ENCODE data around the gene EYA2.
"Not testable (repeated sequence)": the region's sequence is repeated elsewhere in the genome, so short reads cannot be mapped to it uniquely, and the experiment has no call there.

EYA2 gene

DNA sequence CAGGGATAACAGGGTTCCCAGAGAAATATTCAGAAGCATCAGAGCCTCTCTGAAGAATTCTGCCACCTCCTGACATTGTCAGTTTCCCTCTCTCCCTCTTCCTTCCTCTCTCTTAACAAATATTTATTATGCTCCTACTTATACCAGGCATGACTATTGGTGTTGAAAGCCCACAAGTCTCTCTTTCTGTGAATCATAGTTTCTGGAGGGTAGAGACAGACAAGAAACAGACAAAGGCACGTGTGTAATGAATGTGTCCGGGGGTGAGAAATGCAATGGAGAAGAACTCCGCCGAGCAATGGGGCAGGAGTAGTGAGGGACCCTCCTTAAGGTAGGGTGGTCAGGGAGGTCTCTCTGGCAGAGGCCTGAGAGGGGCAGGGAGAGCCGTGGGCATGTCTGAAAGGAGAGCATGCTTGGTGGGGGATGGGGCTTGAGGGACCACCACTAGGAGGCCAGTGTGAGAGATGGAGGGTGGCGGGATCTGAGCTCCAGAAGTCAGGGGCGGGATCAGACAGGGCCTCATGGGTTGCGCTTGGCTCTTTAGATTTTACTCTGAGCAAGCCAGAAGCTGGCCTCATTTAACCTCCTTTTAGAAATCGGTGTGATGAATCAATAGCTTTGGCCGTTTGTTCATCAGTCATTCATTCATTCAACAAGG, 57.3 kb downstream of the EYA2 start:
- no peaks in the 10 kb centered on the region for H3K27me3 ChIP-seq (ENCODE audit: control insufficient read depth, insufficient read depth, low read length)
- H3K4me3 ChIP-seq (ENCODE audit: low read length): no peak overlapping the region
- H3K4me1 ChIP-seq (ENCODE audit: control insufficient read depth, insufficient read depth, low read length): no peaks in the 10 kb centered on the region
- H3K27ac ChIP-seq (ENCODE audit: low read depth, low read length): no peak overlapping the region
- H3K9ac ChIP-seq (ENCODE audit: low read length): no peak overlapping the region
- no peaks in the 10 kb centered on the region for H3K36me3 ChIP-seq (ENCODE audit: control insufficient read depth, insufficient read depth, low read length)

DNA sequence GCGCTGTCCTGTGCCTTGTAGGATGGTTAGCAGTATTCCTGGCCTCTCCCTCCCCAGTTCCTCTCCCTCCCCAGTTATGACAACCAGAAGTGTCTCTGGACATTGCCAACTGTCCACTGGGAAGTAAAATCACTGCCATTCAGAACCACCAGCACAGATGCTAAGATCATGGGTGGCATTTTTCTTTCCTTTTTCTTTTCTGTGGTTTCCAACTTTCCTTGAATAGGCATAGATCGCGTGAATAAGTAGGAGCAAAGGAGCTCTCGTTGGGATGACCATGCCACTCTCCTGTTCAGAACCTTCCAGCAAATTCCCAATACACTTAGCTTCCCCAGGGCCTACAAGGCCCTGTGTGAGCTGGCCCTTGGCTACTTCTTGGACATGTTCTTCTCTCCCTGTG, 59.0 kb downstream of the EYA2 start:
- Histone ChIP-seq H3K27me3 (ENCODE audit: control insufficient read depth, insufficient read depth, low read length) (no peaks in the 10 kb centered on the region), H3K4me1 (ENCODE audit: control insufficient read depth, insufficient read depth, low read length) (no peaks in the 10 kb centered on the region), H3K4me3 (ENCODE audit: low read length) (no peak overlapping the region), H3K27ac (ENCODE audit: low read depth, low read length) (no peak overlapping the region), H3K9ac (ENCODE audit: low read length) (no peak overlapping the region), H3K36me3 (ENCODE audit: control insufficient read depth, insufficient read depth, low read length) (no peaks in the 10 kb centered on the region)

DNA sequence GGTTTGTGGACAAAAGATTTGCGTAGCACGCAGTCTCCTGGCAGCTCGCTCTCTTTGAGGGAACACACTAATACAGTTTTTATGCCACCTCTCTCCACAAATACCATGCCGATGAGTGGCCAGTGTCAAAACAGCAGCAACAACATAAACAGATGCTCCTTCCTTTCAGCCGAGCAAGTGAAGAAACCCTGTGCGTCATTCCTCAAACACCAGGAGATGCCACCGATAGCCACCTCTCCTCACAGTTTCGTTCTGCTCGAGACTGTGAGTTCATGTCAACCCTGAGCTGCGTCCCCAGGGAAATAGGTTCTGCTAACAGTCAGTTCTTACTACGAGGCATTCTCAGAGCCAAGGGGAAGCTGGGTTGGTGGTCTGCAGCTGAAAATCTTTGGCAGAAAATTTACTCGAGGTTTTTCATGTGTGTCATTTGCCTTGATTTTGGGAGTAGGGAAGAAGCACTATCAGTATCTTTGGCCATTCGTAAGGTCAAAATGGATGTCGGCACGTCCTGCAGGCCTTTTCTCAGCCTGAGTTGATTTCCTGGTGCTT, 59.9 kb downstream of the EYA2 start:
- H3K4me1 ChIP-seq (ENCODE audit: control insufficient read depth, insufficient read depth, low read length): no peaks in the 10 kb centered on the region
- no peak overlapping the region for H3K9ac ChIP-seq (ENCODE audit: low read length)
- no peak overlapping the region for H3K27ac ChIP-seq (ENCODE audit: low read depth, low read length)
- H3K4me3 ChIP-seq (ENCODE audit: low read length): no peak overlapping the region
- no peaks in the 10 kb centered on the region for H3K36me3 ChIP-seq (ENCODE audit: control insufficient read depth, insufficient read depth, low read length)
- H3K27me3 ChIP-seq (ENCODE audit: control insufficient read depth, insufficient read depth, low read length): no peaks in the 10 kb centered on the region

DNA sequence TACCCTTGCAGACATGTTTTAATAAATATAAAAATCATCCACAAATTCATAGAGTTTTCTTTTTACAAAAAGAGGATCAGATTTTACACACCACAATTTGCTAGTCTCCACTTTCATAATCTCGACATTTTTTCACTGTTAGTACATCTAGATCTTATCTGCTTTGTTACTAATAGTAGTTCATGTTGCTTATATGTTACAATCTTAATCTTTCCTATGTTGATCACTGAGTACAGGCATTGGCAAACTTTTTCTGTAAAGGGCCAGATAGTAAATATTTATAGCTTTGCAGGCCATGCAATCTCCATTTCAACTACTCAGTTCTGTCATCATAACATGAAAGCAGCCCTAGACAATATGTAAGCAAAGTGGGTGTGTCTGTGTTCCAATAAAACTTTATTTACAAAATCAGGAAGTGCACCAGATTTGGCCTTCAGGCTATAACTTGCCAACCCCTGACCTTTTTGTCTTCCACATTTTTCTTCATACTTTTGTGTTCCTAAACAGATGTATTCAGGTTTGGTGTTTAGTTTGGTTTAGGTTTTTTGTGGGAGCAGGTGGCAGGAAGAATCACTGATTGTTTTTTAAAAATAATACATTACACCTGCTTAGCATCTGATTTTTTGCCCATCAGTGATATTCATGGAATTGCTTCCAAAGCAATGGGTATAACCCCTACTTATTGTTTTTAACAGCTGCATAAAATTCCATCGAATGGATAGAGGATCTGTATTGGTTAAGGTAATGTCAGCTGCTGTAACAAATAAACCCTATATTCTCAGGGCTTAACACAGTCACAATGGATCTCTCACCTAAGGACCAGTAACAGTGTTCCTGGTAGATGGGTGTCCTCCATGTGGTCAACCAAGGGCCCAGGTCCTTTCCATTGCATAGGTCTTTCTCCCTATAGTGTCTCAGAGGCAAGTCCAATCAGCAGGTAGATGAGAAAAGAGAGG, 61.2 kb downstream of the EYA2 start:
- H3K4me1 ChIP-seq (ENCODE audit: control insufficient read depth, insufficient read depth, low read length): no peaks in the 10 kb centered on the region
- no peak overlapping the region for H3K4me3 ChIP-seq (ENCODE audit: low read length)
- H3K36me3 ChIP-seq (ENCODE audit: control insufficient read depth, insufficient read depth, low read length): no peaks in the 10 kb centered on the region
- H3K27me3 ChIP-seq (ENCODE audit: control insufficient read depth, insufficient read depth, low read length): no peaks in the 10 kb centered on the region
- H3K27ac ChIP-seq (ENCODE audit: low read depth, low read length): no peak overlapping the region
- H3K9ac ChIP-seq (ENCODE audit: low read length): no peak overlapping the region

DNA sequence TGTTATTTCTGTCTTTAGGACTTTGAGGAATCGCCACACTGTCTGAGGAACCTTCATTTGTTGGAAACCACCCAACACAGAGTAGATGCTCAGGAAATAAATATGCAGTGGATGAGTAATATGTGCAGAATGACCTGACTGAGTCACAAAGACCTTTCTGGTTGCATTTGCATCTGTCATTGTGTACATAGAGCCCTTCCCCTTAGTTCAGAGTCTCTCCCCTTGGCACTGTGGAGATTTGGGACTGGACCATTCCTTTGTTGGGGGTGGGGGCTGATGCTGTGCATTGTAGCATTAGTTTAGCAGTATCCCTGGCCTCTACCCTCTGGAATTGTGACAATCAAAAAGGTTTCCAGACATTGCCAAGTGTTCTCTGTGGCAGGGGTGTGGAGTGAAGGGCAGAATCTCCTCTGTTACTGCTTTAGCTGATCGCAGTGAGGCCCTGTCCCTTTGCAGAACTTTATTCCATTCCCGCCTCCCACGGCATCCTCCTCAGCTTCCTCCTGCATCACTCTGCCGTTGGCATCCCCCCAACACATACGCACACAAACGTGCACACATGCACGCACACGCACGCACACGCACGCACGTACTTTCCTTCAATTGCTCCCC, 64.5 kb downstream of the EYA2 start:
- Histone ChIP-seq H3K4me1 (ENCODE audit: control insufficient read depth, insufficient read depth, low read length) (no peaks in the 10 kb centered on the region), H3K36me3 (ENCODE audit: control insufficient read depth, insufficient read depth, low read length) (no peaks in the 10 kb centered on the region), H3K9ac (ENCODE audit: low read length) (no peak overlapping the region), H3K27me3 (ENCODE audit: control insufficient read depth, insufficient read depth, low read length) (no peaks in the 10 kb centered on the region), H3K4me3 (ENCODE audit: low read length) (no peak overlapping the region), H3K27ac (ENCODE audit: low read depth, low read length) (no peak overlapping the region)

DNA sequence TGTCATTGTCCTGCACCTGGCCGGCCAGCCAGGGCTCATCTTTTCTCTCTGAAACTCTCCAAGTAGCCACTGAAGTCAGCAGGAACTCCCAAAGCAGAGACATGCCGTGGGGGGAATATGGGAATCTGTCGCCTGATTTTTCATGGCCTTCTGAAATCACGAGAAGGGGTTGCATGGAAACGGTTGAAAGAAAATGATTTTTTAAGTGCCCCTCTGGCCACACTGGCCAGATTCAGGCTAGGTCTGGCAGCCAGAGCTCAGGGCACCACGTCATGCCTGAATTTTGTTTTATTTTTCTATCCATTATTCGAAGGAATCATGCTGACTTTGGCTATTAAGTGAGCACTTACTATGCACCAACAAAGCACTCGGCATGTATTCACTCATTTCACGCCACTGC, 65.2 kb downstream of the EYA2 start:
- Histone ChIP-seq H3K36me3 (ENCODE audit: control insufficient read depth, insufficient read depth, low read length) (no peaks in the 10 kb centered on the region), H3K4me3 (ENCODE audit: low read length) (no peak overlapping the region), H3K27ac (ENCODE audit: low read depth, low read length) (no peak overlapping the region), H3K9ac (ENCODE audit: low read length) (no peak overlapping the region), H3K27me3 (ENCODE audit: control insufficient read depth, insufficient read depth, low read length) (no peaks in the 10 kb centered on the region), H3K4me1 (ENCODE audit: control insufficient read depth, insufficient read depth, low read length) (no peaks in the 10 kb centered on the region)

DNA sequence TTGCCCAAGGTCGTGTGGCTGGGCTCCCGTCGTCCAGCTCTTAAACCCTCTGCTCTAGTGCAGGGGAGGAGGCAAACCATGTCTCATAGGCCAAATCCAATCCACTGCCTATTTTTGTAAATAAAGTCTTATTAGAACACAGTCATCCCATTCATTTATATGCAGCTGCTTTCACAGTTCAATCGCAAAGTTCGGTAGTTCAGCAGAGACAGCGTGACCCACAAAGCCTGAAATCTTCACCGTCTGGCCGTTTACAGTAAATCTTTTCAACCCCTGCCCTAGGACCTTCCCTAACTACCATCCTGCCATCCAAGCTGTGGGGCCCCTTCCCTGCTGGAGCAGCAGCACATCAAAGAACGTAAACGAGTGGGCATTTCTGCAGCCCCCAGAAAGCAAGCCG, 65.9 kb downstream of the EYA2 start:
- Histone ChIP-seq H3K27ac (ENCODE audit: low read depth, low read length) (no peak overlapping the region), H3K9ac (ENCODE audit: low read length) (no peak overlapping the region), H3K36me3 (ENCODE audit: control insufficient read depth, insufficient read depth, low read length) (no peaks in the 10 kb centered on the region), H3K27me3 (ENCODE audit: control insufficient read depth, insufficient read depth, low read length) (no peaks in the 10 kb centered on the region), H3K4me1 (ENCODE audit: control insufficient read depth, insufficient read depth, low read length) (no peaks in the 10 kb centered on the region), H3K4me3 (ENCODE audit: low read length) (no peak overlapping the region)

DNA sequence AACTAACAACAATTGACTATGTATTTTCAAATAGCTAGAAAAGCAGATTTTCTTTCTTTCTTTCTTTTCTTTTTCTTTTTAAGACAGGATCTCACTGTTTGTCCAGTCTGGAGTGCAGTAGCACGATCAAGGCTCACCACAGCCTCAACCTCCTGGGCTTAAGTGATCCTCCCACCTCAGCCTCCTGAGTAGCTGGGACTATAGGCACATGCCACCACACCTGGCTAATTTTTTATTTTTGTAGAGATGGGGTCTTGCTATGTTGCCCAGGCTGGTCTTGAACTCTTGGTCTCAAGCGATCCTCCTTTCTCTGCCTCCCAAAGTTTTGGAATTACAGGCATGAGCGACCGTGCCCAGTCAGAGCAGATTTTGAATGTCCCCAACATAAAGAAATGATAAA, 67.3 kb downstream of the EYA2 start:
- not testable (repeated sequence) for H3K4me1 ChIP-seq (ENCODE audit: control insufficient read depth, insufficient read depth, low read length); H3K9ac ChIP-seq (ENCODE audit: low read length); H3K27ac ChIP-seq (ENCODE audit: low read depth, low read length); H3K27me3 ChIP-seq (ENCODE audit: control insufficient read depth, insufficient read depth, low read length); H3K36me3 ChIP-seq (ENCODE audit: control insufficient read depth, insufficient read depth, low read length); H3K4me3 ChIP-seq (ENCODE audit: low read length)

DNA sequence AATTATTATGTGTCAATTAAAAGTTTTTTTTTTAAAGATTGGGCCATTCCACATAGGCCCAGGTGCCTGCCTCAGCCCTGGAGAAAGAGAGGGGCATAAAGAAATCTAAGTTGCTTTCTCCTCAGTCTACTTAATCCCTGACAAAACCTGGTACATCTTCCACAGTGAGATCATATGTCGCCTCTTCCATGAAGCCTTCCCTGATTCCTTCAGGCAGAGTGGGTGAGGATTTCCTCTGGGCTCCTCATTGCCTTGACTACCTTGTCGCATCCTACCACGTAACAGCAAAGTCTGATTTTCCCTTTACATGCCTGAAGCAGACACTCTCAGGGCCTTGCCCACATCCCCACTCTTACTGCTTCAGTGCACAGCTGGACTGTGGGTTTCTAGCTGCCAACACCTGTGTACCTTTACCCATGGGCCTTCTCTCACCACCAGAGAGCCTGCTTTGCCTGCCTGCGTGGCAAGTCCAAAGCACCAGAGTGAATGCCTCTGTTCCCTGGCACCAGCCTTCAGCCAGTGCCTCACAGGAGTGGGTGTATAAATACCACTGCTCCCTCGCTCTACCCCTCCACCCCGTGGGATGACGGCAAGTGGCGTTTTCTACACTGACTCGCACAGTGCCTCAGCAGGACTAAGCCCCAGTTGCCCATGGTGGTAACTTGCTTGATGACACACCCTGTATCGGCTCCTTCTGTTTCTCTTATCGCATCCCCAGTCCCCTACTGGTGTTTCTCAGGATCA, 68.0 kb downstream of the EYA2 start:
- H3K27me3 ChIP-seq (ENCODE audit: control insufficient read depth, insufficient read depth, low read length): no peaks in the 10 kb centered on the region
- H3K36me3 ChIP-seq (ENCODE audit: control insufficient read depth, insufficient read depth, low read length): no peaks in the 10 kb centered on the region
- H3K4me1 ChIP-seq (ENCODE audit: control insufficient read depth, insufficient read depth, low read length): no peaks in the 10 kb centered on the region
- no peak overlapping the region for H3K9ac ChIP-seq (ENCODE audit: low read length)
- no peak overlapping the region for H3K4me3 ChIP-seq (ENCODE audit: low read length)
- H3K27ac ChIP-seq (ENCODE audit: low read depth, low read length): no peak overlapping the region

DNA sequence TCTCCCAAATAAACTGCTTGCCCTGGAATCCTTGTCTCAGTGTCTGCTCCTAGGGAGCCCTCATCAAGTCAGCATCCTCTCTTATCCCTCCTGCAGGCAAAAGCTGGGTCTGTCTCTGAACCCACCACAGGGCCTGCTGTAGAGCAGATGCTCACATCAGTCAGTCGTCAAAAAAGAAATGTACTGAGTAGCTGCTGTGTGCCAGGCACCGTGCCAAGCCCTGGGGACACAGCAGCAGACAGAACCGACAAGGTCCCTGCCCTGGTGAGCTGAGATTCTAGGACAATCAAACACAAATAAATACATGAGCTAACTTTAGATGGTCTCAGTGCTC, 68.5 kb downstream of the EYA2 start:
- Histone ChIP-seq H3K4me3 (ENCODE audit: low read length) (no peak overlapping the region), H3K36me3 (ENCODE audit: control insufficient read depth, insufficient read depth, low read length) (no peaks in the 10 kb centered on the region), H3K9ac (ENCODE audit: low read length) (no peak overlapping the region), H3K27ac (ENCODE audit: low read depth, low read length) (no peak overlapping the region), H3K27me3 (ENCODE audit: control insufficient read depth, insufficient read depth, low read length) (no peaks in the 10 kb centered on the region), H3K4me1 (ENCODE audit: control insufficient read depth, insufficient read depth, low read length) (no peaks in the 10 kb centered on the region)

DNA sequence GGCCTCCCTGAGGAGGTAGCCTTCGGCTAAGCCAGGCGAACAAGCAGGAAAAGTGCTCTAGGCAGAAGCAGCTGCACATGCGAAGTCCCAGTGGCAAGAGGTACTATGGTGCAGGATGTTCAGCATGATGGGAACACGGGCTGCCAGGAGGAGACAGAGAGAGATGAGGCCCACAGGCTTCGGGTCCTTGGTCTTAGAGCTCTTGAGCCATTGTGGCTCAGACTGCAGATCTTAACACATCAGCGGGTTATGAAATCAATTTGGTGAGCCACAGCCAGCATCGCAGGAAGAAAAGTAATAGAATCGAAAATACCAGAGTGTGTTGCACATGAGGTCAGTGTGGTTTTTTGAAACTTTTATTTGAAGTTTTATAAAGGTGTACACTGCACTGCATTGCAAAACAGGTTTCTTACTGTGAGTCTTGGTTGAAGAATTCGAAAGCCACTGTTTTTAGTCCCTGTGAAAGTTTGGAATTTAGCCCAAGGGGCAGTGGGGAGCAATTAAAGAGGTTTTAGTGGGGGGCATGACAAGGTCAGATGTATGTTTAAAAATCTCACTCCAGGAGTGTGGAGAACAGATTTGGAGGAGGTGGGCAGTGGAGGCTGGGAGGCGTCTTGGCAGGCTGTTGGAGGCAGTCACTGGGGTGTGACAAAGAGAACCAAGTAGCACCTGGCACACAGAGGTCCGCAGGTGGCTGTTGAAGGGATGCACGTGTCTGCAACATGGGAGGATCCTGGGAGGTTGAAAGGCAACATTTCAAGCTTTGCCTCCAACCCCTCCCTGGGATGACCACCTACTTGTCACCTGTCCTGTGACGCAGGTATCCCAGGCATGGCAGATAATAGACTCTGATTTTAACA, 69.3 kb downstream of the EYA2 start:
- no peaks in the 10 kb centered on the region for H3K36me3 ChIP-seq (ENCODE audit: control insufficient read depth, insufficient read depth, low read length)
- H3K27ac ChIP-seq (ENCODE audit: low read depth, low read length): no peak overlapping the region
- H3K9ac ChIP-seq (ENCODE audit: low read length): no peak overlapping the region
- H3K4me3 ChIP-seq (ENCODE audit: low read length): no peak overlapping the region
- H3K4me1 ChIP-seq (ENCODE audit: control insufficient read depth, insufficient read depth, low read length): no peaks in the 10 kb centered on the region
- H3K27me3 ChIP-seq (ENCODE audit: control insufficient read depth, insufficient read depth, low read length): no peaks in the 10 kb centered on the region

Measured in rectal smooth muscle tissue (tissue), 1 donor.